NCI-H1694 (cell line): ENCODE results near the gene METTL24.
"Not testable (repeated sequence)": the region's sequence is repeated elsewhere in the genome, so short reads cannot be mapped to it uniquely, and the experiment has no call there.

ENCODE experiments used
- DNase-seq: peaks from one replicate; lab custom pipeline; 2025; lab: John Stamatoyannopoulos, UW

METTL24 gene

GRCh38 chr6:110265273-110265672 is 92.9 kb downstream of the METTL24 start:
- DNase-seq: no peak

- no peak for DNase-seq
These were observed 101.8 kb downstream of the METTL24 start for GRCh38 chr6:110256366-110256765.

- DNase-seq: no peak
These were observed 102.9 kb downstream of the METTL24 start for GRCh38 chr6:110255211-110255750.

- no peak for DNase-seq
These were observed 107.3 kb downstream of the METTL24 start for GRCh38 chr6:110250838-110251237.

- no peak for DNase-seq
These were observed 108.1 kb downstream of the METTL24 start for GRCh38 chr6:110250058-110250457.

GRCh38 chr6:110246900-110247546 is 111.1 kb downstream of the METTL24 start:
- no peak for DNase-seq

- no peak for DNase-seq
These were observed 111.8 kb downstream of the METTL24 start for GRCh38 chr6:110246378-110246777.

- DNase-seq: not testable (repeated sequence)
These were observed 113.5 kb downstream of the METTL24 start for GRCh38 chr6:110244621-110245020.

GRCh38 chr6:110239526-110240274 is 118.4 kb downstream of the METTL24 start:
- DNase-seq: no peak

- DNase-seq: not testable (repeated sequence)
These were observed 122.1 kb downstream of the METTL24 start for GRCh38 chr6:110236007-110236406.

- no peak for DNase-seq
These were observed 124.3 kb downstream of the METTL24 start for GRCh38 chr6:110233770-110234374.

- DNase-seq: no peak
These were observed 125.7 kb downstream of the METTL24 start for GRCh38 chr6:110232450-110232849.

GRCh38 chr6:110226261-110226660 is 131.9 kb downstream of the METTL24 start:
- no peak for DNase-seq

- DNase-seq: no peak
These were observed 136.4 kb downstream of the METTL24 start for GRCh38 chr6:110221738-110222137.

GRCh38 chr6:110217266-110217665 is 140.9 kb downstream of the METTL24 start:
- DNase-seq: no peak

GRCh38 chr6:110216140-110216539 is 142.0 kb downstream of the METTL24 start:
- DNase-seq: no peak

GRCh38 chr6:110214338-110214737 is 143.8 kb downstream of the METTL24 start:
- DNase-seq: no peak

- no peak for DNase-seq
These were observed 146.4 kb downstream of the METTL24 start for GRCh38 chr6:110211753-110212152.

- no peak for DNase-seq
These were observed 150.5 kb downstream of the METTL24 start for GRCh38 chr6:110207652-110208051.

- DNase-seq: no peak
These were observed 156.8 kb downstream of the METTL24 start for GRCh38 chr6:110201151-110201884.

GRCh38 chr6:110198561-110198960 is 159.6 kb downstream of the METTL24 start:
- DNase-seq: no peak

- no peak for DNase-seq
These were observed 161.3 kb downstream of the METTL24 start for GRCh38 chr6:110196874-110197273.
